KMS-11 (cell line): ENCODE data around the gene SP3.

Experiments
- H2AFZ ChIP-seq: fragments of 200-600 bp; sonication (generic); 2 replicates; pipeline ENCODE4 v1.6.1; 2016; ENCODE audit warnings: antibody characterized with exemption, mixed run types, low read depth
- H3K27ac ChIP-seq: fragments of 200-600 bp; sonication (generic); 2 replicates; pipeline ENCODE4 v1.6.1; 2016; ENCODE audit warnings: mild to moderate bottlenecking, mixed run types
- H3K27me3 ChIP-seq: fragments of 200-600 bp; sonication (generic); 2 replicates; pipeline ENCODE4 v1.6.1; 2017; ENCODE audit warnings: mild to moderate bottlenecking, low read depth, mixed run types, moderate library complexity; ENCODE audit not compliant: insufficient read depth
- H3K36me3 ChIP-seq: fragments of 200-600 bp; sonication (generic); 2 replicates; pipeline ENCODE4 v1.6.1; 2017; ENCODE audit warnings: mild to moderate bottlenecking, mixed run types; ENCODE audit not compliant: insufficient read depth
- H3K4me1 ChIP-seq: fragments of 200-600 bp; sonication (generic); 2 replicates; pipeline ENCODE4 v1.6.1; 2016; ENCODE audit warnings: mild to moderate bottlenecking, low read depth, mixed run types; ENCODE audit not compliant: poor library complexity, severe bottlenecking
- H3K4me2 ChIP-seq: fragments of 200-600 bp; sonication (generic); 2 replicates; pipeline ENCODE4 v1.7.0; 2016; ENCODE audit warnings: mild to moderate bottlenecking, mixed run types
- H3K4me3 ChIP-seq: fragments of 200-600 bp; sonication (generic); IDR thresholded peaks from 2 replicates; pipeline ENCODE4 v1.6.1; 2017; ENCODE audit warnings: low read depth, low read length, mixed read lengths; ENCODE audit not compliant: insufficient read depth
- H3K79me2 ChIP-seq: fragments of 200-600 bp; sonication (generic); 2 replicates; pipeline ENCODE4 v1.6.1; 2016; ENCODE audit warnings: low read depth, mixed run types; ENCODE audit not compliant: insufficient read depth
- H3K9ac ChIP-seq: fragments of 200-600 bp; sonication (generic); 2 replicates; pipeline ENCODE4 v1.6.1; 2016; ENCODE audit warnings: mild to moderate bottlenecking, mixed run types
- H4K20me1 ChIP-seq: fragments of 200-600 bp; sonication (generic); 2 replicates; pipeline ENCODE4 v1.6.1; 2016; ENCODE audit warnings: mild to moderate bottlenecking, mixed run types; ENCODE audit not compliant: insufficient read depth
- CTCF ChIP-seq: fragments of 200-600 bp; sonication (generic); conservative IDR thresholded peaks from 2 replicates; pipeline ENCODE4 v1.6.1; 2017; ENCODE audit warnings: low read depth, mild to moderate bottlenecking, antibody characterized with exemption, low read length, moderate library complexity, mixed read lengths

The SP3 gene

GRCh38 chr2:173926875-173927274 lies 38.3 kb downstream of the SP3 start:
- H3K36me3 ChIP-seq, result no peaks in the 10 kb centered on the region
- H3K27ac ChIP-seq, result no peak overlapping the region
- H3K27me3 ChIP-seq, result no peaks in the 10 kb centered on the region
- no peak for TF ChIP-seq CTCF
- H3K4me2 ChIP-seq, result no peak overlapping the region
- no peak overlapping the region for H3K4me3 ChIP-seq
- peaks cover 98% of the 10 kb centered on the region for H3K79me2 ChIP-seq
- H2AFZ ChIP-seq, result no peak overlapping the region
- peaks cover 9% of the 10 kb centered on the region for H3K4me1 ChIP-seq
- peaks cover 4% of the 10 kb centered on the region for H4K20me1 ChIP-seq
- H3K9ac ChIP-seq, result no peak overlapping the region

- no peaks in the 10 kb centered on the region for H3K27me3 ChIP-seq
- peaks cover 11% of the 10 kb centered on the region for H4K20me1 ChIP-seq
- no peak overlapping the region for H3K27ac ChIP-seq
- H2AFZ ChIP-seq, result no peak overlapping the region
- H3K79me2 ChIP-seq, result peaks cover 94% of the 10 kb centered on the region
- peaks cover 9% of the 10 kb centered on the region for H3K4me1 ChIP-seq
- H3K36me3 ChIP-seq, result no peaks in the 10 kb centered on the region
- no peak overlapping the region for H3K9ac ChIP-seq
- TF ChIP-seq CTCF, result no peak
- no peak overlapping the region for H3K4me3 ChIP-seq
- no peak overlapping the region for H3K4me2 ChIP-seq
Observed at GRCh38 chr2:173924285-173924684, 40.9 kb downstream of the SP3 start.

- Histone ChIP-seq H3K4me1 (peaks cover 9% of the 10 kb centered on the region), H2AFZ (no peak overlapping the region), H3K79me2 (peaks cover 82% of the 10 kb centered on the region), H4K20me1 (peaks cover 18% of the 10 kb centered on the region), H3K27me3 (no peaks in the 10 kb centered on the region), H3K27ac (no peak overlapping the region), H3K4me2 (no peak overlapping the region), H3K9ac (no peak overlapping the region), H3K36me3 (no peaks in the 10 kb centered on the region), H3K4me3 (no peak overlapping the region)
- TF ChIP-seq CTCF, result no peak
Observed at GRCh38 chr2:173922760-173923159, 42.4 kb downstream of the SP3 start.

- Histone ChIP-seq H2AFZ (no peak overlapping the region), H3K27me3 (no peaks in the 10 kb centered on the region), H3K79me2 (peaks cover 82% of the 10 kb centered on the region), H4K20me1 (peaks cover 19% of the 10 kb centered on the region), H3K4me3 (no peak overlapping the region), H3K27ac (no peak overlapping the region), H3K36me3 (no peaks in the 10 kb centered on the region), H3K4me1 (peaks cover 9% of the 10 kb centered on the region), H3K4me2 (no peak overlapping the region), H3K9ac (no peak overlapping the region)
- no peak for TF ChIP-seq CTCF
Observed at GRCh38 chr2:173922068-173922467, 43.1 kb downstream of the SP3 start.
